HG02798 (cell line): ENCODE results near the gene HYLS1.
"Not testable (repeated sequence)": the region's sequence is repeated elsewhere in the genome, so short reads cannot be mapped to it uniquely, and the experiment has no call there.

Experiments used
- ATAC-seq: cut with Tn5 transposase; IDR thresholded peaks from one replicate; pipeline ENCODE4 v1.9.1; 2021; ENCODE audit warnings: mild to moderate bottlenecking; ENCODE audit not compliant: unreplicated experiment, poor library complexity

The HYLS1 gene

GRCh38 chr11:125902927-125903710 lies 15.7 kb downstream of the HYLS1 start, which contains the start of gene PUS3:
Gene PUS3 (minus strand): TSS chr11:125903206. CDS start chr11:125896284, 6,922 bp downstream.
- peak; percentile 99 for ATAC-seq

- no peak for ATAC-seq
Observed at GRCh38 chr11:125903711-125904659, 16.5 kb downstream of the HYLS1 start, which contains the start of gene DDX25. Gene DDX25 (plus strand): TSS chr11:125904508. CDS start chr11:125904518, 10 bp downstream.

- no peak for ATAC-seq
Observed at GRCh38 chr11:125904678-125905077, 17.2 kb downstream of the HYLS1 start.

- no peak for ATAC-seq
Observed at GRCh38 chr11:125910226-125910849, 22.9 kb downstream of the HYLS1 start.

DNA sequence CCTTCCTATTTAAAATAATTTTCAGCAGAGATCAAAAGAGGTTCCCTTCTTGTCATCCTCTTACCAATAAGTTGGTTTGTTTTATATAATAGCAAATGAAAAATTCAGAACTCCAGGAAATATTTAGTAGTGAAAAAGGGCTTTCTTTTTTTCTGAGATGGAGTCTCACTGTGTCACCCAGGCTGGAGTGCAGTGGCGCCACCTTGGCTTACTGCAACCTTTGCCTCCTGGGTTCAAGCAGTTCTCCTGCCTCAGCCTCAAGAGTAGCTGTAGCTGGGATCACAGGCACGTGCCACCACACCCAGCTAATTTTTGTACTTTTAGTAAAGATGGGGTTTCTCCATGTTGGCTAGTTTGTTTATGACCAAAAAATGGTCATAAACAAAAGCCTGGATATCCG lies 27.1 kb downstream of the HYLS1 start:
- not testable (repeated sequence) for ATAC-seq

GRCh38 chr11:125916683-125917347 lies 29.3 kb downstream of the HYLS1 start:
- no peak for ATAC-seq

DNA sequence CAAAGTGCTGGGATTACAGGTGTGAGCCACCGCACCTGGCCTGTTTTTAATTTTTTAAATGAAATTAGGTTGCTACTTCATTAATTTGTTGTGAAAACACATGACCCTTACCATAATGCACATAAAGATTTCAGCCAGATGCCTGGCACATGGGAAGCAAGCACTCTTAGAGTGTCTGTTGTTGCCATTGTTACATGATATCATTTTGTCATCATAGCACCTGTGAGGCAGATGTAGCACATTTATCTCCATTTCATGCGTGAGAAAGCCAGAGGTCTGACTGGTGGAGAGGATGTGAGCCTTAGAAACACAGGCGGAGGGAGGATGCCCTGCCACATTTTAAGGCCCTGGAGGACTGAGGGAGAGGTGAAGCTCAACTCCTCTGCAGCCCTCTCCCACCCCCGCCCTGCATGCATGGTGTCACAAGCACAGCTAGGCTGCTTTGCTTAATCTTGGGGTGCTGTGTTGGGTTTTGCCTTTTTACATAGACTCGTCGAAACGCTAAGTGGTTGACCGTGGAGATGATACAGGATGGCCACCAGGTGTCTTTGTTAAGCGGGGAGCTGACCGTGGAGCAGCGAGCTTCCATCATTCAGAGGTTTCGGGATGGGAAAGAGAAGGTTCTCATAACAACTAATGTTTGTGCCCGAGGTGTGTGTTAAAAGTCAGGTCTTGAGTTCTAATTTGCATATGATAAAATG lies 30.8 kb downstream of the HYLS1 start:
- ATAC-seq = no peak

- ATAC-seq = no peak
Observed at GRCh38 chr11:125921042-125921441, 33.6 kb downstream of the HYLS1 start.

DNA sequence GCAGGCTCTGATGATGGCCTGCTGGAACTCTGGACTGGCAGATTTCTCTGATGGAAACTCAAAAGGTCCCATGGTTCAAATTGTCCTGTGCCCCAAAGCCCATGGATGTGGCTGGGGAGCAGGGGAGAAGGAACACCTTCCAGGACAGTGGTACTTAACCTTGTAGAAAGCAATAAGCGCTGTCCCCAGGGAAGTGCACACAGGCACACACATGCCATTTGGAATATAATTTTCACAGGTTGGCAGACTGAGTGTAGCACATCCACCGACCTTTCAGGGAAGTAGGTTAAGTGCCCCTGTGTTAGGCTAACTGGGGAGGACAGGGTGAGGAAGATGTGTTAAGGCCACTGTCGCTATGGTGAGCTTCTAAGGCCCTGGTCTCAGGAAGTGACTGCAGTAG lies 34.7 kb downstream of the HYLS1 start:
- no peak for ATAC-seq

DNA sequence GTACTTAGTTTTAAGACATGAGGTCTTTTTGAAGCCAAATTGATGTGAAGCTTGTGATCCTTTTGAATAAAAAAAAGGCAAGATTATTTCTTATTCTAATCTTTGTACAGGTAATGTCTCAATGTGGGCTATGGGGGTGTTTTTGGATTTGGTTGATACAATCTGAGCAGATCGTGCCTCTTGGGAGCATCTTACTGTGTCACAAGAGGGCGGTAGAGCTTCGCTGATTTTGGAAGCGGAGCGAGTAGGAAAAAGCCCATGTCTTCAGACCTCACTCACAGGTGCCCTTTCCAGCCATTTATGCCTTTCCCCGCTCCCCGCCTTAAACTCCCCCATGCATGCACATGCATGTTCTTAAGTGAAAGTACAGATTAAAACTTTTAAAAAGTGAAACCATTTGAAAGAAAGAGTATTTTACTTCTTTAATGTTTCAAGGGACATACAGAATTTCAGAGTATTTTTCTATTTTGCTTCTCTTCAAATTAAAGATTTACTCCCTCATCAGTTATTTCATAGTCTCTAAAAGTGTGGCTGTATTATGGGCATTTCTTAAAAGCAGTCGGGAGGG lies 35.6 kb downstream of the HYLS1 start:
- no peak for ATAC-seq

- no peak for ATAC-seq
Observed at GRCh38 chr11:125923633-125924032, 36.2 kb downstream of the HYLS1 start.

- ATAC-seq = no peak
Observed at GRCh38 chr11:125924384-125925007, 37.0 kb downstream of the HYLS1 start.

- ATAC-seq = no peak
Observed at GRCh38 chr11:125925247-125925740, 37.8 kb downstream of the HYLS1 start.

DNA sequence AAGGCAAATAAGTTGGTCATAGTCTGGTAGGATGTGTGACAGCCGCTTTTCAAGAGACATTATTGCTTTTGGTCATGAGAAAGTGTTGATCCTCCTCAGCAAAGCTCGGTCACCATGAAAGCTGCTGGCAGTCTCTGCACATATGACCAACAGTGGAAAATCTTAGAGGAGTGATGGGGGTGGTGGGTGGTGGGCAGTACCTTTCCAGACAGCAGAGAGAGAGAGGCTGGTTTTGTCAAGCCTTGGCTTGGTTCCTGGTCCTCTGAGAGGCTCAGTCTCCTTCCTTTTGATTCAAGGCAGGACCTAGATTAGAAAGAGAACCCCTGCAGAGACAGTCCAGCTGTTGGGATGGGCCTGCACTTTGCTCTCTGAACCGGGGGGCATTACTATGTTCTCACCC lies 38.3 kb downstream of the HYLS1 start:
- ATAC-seq = no peak

- no peak for ATAC-seq
Observed at GRCh38 chr11:125926682-125927081, 39.2 kb downstream of the HYLS1 start.

- ATAC-seq = no peak
Observed at GRCh38 chr11:125929445-125930075, 42.1 kb downstream of the HYLS1 start.

- no peak for ATAC-seq
Observed at GRCh38 chr11:125930076-125930450, 42.6 kb downstream of the HYLS1 start.

DNA sequence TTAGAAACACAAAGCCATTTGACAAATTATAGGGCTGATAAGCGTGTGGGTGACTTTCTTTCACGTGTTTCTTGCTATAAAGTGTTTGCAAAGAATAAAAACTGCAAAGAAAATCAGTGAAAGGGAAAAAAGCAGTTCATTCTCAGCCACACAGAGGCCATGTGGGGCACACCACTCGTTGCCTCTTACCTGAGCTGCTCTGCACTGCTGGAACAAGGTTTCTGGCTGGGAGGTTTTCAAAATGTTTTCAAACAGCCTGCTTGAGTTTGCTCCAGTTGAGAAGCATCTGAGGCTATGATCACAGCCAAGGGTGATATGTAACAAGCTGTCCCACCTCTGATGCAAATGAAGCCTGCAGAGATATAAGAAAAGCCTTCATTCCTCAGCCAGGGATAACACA lies 43.6 kb downstream of the HYLS1 start:
- ATAC-seq = no peak
